GM13977 (cell line): ENCODE measurements around the gene CYB5R4.

Source experiments
- DNase-seq: peaks from one replicate; pipeline ENCODE4 v3.0.0; 2012; ENCODE audit warnings: low spot score
- CTCF ChIP-seq: IDR thresholded peaks from 2 replicates; pipeline ENCODE4 v1.5.1; 2012; ENCODE audit warnings: mild to moderate bottlenecking, control low read depth; ENCODE audit not compliant: insufficient read depth; ENCODE audit errors: extremely low read depth, missing control alignments
- in situ Hi-C: fragments of 300-500 bp; cut with MboI; formaldehyde crosslinking; loops from one replicate; pipeline ENCODE4 v1.12.0; 2022; ENCODE audit warnings: low sequenced_read_pairs, low pct_unique_long_range_greater_than_20kb, mixed read lengths, inconsistent platforms; ENCODE audit not compliant: unreplicated experiment

Gene CYB5R4

GRCh38 chr6:83852528-83853177 lies 6.8 kb upstream of the CYB5R4 start:
- in situ Hi-C loops = no loop called here
- no peak for TF ChIP-seq CTCF
- peak; percentile 14 for DNase-seq

- DNase-seq = peak; percentile 26
These were observed 6.1 kb upstream of the CYB5R4 start, which contains the start of gene RIPPLY2 for GRCh38 chr6:83853178-83854000. TSS of gene RIPPLY2 (plus strand) at chr6:83853360. CDS start at chr6:83853417, 57 bp downstream.

GRCh38 chr6:83854001-83854501 lies 5.4 kb upstream of the CYB5R4 start:
- no peak for TF ChIP-seq CTCF
- in situ Hi-C loops = no loop called here
- no peak for DNase-seq

More at GRCh38 chr6:83853178-83854000, 6.1 kb upstream of the CYB5R4 start, which contains the start of gene RIPPLY2:
- in situ Hi-C loops = no loop called here
- no peak for TF ChIP-seq CTCF

GRCh38 chr6:83854766-83855165 lies 4.7 kb upstream of the CYB5R4 start:
- in situ Hi-C loops = no loop called here

GRCh38 chr6:83860359-83860755 lies 868 bp downstream of the CYB5R4 start:
- in situ Hi-C loops = no loop called here
- no peak for DNase-seq
- TF ChIP-seq CTCF = no peak

More at GRCh38 chr6:83854766-83855165, 4.7 kb upstream of the CYB5R4 start:
- DNase-seq = no peak
- no peak for TF ChIP-seq CTCF

GRCh38 chr6:83860782-83861495 lies 1.4 kb downstream of the CYB5R4 start:
- peak; percentile 12 for DNase-seq
- in situ Hi-C loops = no loop called here
- no peak for TF ChIP-seq CTCF
